GM11168 (cell line): ENCODE results near the gene HOXD11.

Experiments
- in situ Hi-C: fragments of 300-500 bp; cut with MboI; formaldehyde crosslinking; loops from one replicate; pipeline ENCODE4 v1.12.0; 2022; ENCODE audit warnings: low sequenced_read_pairs; ENCODE audit not compliant: unreplicated experiment

HOXD11 gene

DNA sequence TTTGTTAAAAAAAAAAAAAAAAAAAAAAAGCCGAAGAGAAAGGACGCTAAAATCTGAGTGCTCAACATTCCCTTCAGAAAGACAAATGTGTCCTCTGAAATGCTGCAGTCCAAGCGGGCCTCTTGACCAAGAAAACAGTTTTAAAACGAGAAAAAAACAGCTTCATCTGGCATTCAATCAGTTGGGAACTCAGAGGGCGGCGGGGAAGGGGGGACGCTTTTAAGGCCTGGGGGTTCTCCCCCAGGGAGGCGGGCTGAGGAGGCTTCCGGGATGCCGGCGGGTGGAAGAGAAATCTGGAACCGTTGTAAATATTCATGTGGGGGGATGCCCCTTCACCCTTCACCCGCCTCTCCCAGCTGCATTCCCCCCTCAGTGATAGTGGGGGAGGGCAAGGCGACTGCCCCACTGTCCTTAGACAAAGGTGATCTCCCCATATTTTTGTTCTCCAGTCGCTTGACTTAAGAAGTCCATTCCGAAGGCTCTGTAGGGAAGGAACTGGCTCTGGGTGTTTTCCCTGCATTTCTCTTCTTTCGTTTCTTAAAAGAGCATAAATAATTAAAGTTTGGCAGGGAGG lies 3.3 kb upstream of the HOXD11 start:
- in situ Hi-C loops = no loop called here

DNA sequence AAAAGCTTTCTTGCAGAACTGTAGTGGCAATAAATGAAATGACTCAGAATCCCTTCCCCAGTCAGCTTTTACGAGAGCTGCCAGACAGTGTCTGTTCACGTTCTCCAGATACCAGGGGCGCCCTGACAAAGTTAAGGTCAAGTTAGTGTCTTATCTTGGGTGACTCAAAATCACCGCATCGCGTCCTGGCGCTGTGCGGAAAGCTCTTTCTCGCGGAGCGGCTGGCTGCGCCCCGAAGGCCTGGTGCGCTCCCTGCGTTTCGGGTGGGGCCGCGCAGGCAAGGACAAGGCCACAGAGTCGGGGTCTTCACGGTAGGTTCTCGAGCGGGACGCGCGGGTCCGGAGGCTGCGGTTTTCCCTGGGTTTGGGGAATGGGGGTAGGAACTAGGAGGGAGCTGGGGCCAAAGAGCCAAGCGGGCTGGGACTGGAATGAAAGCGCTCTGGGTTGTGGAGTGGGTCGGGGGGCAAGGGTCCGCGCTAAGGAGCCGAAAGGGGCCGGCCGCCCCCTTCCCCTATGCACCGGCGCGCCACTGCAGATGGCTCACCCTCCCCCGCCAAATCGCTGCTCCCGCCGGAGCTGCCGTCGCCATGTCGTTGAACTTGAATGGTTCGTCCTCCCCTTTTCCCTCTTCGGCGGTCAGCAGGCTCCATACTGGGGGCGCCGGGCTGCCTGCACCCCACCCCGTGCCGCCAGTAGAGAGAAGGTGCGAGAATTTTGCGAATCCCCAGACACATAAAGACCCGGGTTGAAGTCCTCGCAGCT lies 2.6 kb upstream of the HOXD11 start:
- in situ Hi-C loops = no loop called here

DNA sequence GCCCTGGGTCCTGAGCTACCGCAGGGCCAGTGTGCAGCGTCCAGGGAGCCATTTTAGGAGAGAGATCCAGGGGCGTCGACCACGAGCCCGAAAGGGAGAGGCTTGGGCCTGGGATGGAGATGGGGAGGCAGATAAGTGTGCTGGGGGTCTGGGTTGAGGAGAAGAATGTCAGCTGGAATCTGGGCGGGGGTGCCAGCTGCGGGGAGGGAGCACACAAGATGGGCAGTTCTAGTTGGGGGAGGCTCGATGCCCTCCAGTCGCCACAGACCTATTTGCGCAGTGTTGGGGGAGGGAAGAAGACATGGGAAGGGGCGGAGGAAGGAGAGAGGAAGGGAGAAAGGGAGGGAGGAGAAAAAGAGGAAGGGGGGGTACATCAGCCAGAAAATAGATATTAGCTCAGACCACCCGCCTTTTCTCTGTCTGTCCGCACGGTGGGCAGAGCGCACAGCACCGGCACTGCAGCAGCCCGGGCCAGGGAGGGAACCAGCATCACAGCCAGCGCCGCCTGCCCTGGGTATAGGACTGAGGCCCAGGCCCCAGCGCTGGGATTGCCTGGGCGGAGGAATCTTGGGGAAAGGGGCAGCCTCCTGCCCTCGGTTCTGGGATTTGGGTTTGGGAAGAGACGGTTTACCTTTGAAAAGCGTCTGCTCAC lies 1.9 kb upstream of the HOXD11 start:
- in situ Hi-C loops = no loop called here

DNA sequence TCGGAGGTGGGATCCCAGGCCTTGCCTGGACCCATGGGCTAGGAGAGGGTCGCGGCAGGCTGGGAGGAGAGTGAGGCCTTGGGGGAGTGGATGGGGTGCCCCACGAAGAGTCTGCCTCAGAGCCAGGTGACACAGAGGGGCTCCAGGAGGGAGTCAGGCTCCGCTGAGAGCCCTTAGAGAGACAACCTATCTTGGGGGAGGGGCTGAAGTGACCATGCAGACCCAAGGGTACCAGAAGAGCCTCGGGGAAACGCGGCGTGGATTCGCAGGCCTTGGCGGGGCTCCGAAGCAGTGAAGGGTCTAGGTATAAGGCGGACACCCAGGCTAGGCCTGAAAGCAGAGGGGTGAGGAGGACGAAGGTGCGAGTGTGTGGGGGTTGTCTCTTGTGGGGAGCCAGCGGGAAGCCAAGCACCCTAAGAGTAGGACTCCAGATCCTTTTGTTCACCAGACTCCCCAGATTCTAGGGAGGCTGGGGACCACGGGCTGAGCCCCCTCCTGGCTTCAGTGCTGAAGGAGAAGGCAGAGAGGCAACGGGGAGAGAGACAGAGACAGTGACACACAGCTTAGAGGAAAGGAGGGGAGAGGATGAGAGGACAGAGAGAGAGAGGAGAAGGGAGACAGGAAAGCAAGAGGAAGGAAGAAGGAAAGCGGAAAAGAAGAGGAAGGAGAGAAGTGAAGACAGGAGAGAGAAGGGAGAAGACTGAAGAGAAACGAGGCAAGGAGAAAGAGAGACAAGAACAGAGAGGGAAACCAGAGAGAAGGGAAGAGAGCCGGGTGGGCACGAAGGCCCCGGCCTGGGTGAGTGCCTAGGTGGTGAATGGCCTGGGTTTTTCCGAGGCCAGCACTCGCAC lies 1.1 kb upstream of the HOXD11 start:
- in situ Hi-C loops = no loop called here

DNA sequence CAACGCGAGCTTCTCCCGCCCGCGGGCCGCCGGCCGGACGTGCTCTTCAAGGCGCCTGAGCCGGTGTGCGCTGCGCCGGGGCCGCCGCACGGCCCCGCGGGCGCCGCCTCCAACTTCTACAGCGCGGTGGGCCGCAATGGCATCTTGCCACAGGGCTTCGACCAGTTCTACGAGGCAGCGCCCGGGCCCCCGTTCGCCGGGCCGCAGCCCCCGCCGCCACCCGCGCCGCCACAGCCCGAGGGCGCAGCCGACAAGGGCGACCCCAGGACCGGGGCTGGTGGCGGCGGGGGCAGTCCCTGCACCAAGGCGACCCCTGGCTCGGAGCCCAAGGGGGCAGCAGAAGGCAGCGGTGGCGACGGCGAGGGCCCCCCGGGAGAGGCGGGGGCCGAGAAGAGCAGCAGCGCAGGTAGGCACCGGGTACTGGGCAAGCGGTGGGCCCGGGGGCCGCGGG lies 676 bp downstream of the HOXD11 start:
- in situ Hi-C loops = no loop called here

DNA sequence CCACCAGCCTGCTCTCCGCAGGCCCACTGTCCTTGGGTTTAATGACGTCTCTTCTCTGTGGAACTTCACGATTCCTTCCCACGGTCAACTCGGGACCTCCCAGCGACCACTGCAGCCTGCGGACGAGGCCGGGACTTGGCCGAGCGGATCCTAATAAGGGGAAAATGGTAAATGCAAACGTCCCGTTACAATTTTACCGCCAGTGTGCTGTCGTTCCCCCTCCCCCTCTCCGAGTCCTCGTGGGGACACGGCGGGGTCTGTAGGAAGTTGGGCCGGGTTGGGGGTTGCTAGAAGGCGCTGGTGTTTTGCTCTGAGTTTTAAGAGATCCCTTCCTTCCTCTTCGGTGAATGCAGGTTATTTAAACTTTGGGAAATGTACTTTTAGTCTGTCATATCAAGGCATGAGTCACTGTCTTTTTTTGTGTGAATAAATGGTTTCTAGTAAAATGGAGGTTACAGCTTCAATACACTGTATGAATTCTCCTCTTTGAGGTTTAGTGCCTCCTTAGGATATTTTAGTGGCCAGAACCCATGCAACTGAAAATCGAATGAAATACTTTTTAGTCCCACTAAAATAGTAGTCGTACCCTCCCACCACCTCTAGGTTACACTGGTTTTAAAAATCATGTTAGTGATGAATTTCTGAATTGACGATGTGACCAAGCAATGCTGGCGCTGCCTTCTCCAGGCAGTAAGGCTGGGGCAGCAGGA lies 2.3 kb downstream of the HOXD11 start:
- in situ Hi-C loops = no loop called here

DNA sequence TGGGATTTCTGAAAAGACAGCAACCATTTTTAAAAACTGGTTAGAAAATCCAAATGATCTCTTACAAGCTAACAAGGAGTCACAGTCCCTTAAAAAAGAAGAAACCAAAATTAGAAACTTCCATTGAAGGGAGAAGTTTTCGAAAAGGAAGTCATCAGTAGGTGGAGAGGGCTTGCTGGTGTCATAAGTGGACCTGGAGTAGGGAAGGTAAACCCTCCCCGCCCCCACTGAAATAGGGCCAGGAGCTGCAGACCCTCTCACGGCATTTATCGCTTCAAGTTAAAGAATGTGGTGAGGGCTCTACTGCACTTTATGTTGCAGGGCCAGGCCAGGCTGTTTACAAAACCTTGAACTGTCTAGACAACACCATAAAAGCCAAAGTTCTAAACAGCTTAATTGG lies 2.9 kb downstream of the HOXD11 start:
- in situ Hi-C loops = no loop called here

DNA sequence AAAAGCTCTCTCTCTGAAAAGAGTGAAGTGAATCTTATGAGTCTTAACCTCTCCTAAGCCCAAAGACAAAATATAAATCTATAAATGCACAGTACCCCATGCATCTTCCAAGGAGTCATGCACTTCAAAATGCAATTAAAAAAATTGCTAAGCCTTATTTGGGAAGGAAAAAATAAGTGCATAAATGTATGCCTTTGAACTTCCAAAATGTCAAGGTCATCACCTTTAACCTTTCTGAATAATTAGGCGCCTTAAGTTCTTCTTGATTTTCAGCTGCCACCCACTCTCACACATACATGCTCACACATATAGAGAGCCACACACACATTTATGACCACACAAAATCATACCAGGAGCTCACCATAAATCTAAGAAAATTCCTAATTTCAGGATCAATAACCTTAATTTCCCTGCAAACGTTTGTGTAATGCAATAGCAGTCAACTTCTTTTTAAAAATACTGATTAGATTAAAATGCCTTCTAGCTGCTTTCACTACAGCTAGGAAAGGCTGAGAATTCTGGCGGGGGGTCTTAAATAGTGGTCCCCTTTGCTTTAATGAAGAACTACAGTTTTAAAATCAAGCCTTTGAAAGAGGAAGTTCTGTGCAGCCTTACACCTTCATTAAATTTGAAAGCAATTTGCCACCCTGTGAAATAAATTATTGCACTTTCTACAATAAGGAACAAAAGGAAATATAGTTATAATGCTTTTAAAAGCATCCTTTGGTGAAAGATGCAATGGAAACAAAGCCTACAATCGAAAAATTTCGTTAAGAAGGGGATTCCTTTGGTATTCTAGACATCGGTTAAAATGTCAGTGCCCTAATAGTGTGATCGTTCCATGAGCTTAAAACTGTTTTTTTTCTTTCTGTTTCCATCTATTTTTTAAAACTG lies 3.6 kb downstream of the HOXD11 start:
- in situ Hi-C loops = no loop called here

DNA sequence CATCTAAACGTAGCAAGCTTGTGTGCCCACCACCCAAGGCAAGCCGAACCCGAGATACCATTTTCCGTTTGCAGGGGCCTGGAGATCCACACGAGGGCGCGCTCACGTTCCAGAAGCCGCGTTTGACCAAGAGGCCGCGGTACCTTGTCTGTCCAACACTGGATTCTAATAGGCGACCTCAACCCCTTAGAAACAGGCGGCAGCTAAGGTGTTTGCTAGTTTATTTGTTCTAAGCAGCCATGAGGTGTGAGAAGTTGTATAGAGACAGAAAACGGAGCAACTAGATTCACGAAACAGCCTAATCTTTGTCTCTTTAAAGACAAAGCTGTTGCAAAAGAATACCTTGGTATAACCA lies 4.2 kb downstream of the HOXD11 start:
- in situ Hi-C loops = no loop called here

DNA sequence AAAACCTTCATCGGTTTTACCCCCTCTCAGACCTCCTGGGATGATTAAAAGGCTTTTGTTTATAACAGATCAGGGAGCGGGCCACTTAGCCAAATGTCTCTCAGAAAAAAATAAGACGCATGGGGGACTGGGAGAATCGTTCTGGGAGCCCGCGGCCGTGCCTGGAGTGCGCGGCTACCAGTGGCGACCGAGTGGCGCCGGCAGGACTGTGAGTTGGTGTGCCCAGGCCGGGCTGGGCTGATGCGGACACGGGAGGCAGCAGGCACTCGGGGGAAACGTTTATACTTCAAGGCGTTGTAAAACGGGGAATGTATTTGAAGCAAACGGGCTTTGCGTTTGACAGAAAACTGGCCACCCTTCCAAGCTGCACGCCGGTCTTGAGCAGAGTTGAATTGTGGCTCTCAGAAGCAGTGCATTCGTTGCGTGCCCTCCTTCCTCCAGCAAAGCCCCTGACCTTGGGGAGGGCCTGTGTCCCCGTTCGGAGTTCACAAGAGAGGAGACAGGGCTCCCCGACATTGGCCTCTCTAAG lies 4.8 kb downstream of the HOXD11 start:
- in situ Hi-C loops = no loop called here

DNA sequence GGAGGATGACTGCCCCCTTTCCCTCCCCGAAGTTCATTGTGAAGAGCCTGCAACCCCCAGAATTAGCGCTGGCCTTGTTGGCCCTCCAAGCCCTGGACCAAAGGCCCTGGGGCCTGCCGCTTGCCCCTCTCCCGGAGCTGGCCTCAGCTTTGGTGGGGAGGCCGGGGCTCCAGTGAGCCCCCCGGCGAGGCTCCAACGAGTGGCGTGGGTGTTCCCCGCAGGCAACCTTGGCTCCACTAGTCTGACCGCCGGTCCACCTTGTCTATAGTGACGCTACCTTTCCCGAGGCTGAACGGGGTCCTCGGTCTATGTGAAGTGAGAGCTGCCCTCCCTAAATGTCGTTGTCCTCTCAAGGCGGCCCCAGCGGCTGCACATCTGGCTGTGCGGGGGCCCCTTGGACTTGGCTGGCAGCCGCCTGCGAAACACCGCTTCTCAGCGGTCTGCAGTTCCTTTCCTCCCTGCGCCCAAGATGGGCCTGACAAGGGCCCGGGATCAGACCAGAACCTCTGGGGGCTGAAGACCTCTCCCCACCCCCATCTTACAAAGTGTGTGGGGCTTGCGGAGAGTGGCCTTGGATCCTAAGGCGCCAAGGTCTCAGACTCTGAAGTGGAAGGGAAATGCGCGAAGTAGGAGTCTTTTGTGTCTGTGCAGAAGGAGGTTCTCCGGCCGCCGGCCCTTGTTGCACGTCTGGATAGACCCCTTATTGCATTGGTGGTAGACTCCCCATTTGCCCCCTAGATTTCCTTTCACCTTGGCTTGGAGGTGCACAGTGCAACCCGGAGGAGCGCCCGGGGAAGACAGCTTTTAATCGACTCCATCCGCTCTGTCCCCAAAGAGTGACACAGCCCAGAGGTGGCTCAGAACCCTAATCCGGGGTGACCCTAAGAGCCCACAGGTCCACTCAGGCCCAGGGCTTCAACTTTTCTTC lies 5.6 kb downstream of the HOXD11 start:
- in situ Hi-C loops = no loop called here

DNA sequence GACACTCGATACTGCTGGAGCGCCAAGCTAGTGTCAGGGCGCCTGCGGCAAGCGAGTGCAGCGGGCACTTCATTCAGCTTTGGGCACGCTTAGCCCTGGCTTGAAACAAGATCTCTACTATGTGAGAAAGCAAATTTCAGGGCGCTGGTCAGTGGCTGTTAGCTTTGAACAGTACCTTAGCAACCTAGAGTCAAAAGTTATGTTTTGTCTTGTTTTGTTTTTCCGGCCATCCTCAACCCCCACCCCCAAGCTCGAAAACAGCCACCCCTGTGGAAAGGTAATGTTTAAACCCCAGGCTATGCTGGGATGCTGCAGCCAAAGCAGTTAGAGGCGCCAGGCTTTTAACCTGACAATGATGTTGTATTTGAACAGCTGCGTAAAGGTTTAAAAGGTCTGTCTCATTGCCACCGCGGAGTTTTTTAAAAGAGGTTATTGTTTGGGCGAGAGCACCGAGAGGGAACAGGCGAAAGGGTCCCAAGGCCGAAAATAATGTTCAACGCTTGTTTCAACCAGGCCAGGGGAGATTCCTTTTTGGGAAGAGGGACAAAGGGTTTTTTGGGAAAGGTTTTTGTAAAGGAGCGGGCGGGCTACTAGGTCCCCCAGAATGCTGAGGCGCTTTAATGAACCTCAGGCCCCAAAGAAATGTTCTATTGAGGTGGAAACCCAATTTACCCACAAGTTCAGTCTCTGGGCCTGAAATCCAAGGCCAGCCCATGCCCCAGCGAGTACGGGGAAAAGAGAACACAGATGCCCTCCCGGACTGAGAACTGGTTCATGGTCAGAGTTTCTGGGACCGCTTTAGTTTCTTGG lies 7.2 kb downstream of the HOXD11 start:
- in situ Hi-C loops = no loop called here

DNA sequence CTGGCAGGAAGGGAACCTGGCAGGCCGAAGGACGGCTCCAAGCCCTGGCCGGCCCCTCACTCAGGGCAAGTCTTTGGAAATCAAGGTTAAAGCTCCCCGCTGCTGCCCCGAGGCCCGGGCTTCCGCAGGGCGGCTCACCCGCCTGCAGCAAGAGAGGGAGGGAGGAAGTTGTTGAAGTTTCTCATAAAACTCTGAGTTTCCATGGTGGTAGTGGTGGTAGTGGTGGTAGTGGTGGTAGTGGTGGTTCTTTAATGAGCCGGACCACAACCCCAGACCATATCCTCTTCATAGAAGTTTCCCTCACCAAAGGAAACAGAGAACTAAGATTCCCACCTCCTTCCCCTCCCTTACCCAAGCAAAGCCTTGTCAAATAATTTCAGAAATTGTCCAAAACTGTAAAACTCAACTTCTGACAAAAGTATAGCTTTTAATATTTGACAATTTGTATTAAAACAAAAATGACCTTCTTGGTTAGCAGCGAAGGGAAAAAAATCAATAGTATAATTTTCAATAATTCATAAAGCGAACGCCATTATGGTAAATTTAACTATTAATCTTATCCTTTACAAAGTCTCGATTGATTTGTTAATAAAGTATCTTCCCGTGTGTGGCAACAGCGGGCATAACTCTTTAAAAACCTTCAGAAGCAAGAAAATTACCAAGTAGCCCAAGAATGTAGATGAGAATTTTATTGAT lies 8.0 kb downstream of the HOXD11 start:
- in situ Hi-C loops = no loop called here

DNA sequence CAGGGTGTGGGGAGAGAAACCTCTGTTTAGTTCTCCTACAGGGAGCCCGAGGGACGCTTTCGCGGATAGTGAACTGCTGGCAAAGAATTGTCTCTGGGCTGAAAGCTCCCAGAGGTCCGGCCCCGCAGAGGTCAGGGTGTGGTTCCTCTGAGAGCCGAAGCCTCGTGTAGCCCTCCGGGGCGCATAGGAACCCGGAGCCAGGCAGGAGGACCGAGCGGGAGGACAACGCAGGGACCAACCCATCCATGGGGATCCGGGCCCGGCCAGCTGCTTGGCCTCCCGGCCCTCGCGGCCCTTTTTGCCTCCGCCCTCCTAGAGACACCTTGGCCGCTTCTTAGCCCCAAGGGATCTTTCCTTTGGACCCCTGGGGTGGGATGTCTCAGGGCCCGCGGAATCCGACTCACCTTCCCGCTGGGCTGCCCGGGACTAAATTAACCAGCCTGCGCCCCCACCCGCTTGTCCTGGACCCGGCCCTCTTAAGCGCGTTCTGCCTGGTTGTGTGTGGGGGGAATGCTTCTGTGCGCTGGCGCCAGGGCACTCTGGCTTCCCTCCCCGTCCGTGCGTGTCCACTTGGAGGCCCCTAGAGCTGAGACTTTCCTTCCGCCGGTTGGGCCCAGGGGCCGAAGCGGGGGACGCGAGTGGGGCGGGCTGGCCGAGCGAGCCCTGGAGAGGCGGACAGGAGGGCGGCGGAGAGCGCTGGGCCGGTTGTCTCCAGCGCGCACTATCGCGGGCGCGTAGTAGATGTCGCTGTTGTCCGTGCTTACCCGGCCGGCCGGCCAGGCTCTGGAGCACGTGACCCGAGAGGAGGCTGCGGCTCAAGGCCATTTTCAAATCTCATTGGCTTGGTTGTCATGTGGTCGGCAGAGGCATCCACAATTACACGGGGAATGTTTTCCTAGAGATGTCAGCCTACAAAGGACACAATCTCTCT lies 9.1 kb downstream of the HOXD11 start, which contains the start of gene HOXD10:
HOXD10 (plus strand) TSS at position 896 of the 931 bp plus-strand sequence. CDS start 56 bp downstream, outside the sequence.
- in situ Hi-C loops = no loop called here

DNA sequence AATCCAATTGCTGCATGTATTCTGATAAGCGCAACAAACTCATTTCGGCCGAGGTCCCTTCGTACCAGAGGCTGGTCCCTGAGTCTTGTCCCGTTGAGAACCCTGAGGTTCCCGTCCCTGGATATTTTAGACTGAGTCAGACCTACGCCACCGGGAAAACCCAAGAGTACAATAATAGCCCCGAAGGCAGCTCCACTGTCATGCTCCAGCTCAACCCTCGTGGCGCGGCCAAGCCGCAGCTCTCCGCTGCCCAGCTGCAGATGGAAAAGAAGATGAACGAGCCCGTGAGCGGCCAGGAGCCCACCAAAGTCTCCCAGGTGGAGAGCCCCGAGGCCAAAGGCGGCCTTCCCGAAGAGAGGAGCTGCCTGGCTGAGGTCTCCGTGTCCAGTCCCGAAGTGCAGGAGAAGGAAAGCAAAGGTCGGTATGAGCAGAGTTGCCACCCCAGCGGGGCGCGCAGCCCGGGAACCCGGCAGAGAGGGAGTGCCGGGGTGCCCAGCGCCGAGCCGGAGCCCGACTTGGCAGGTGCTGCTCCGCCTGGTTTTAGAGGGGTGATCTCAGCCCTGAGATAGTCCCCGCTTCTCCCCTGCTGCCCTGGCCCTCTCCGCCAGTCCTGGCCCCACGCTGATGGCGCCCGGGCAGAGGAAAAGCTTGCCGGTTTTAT lies 10.2 kb downstream of the HOXD11 start:
- in situ Hi-C loops = no loop called here
